Smooth muscle cell (in vitro differentiated cells): ENCODE data around the gene TPRA1. TPM values are rescaled to one million over a fixed set of nuclear protein-coding genes. Genes with fewer than 3 reads are reported as not detected.

Source experiments
- DNase-seq: peaks from one replicate; lab custom pipeline; 2025; ENCODE audit not compliant: unreplicated experiment; lab: John Stamatoyannopoulos, UW
- H2AFZ ChIP-seq: fragments of 200-600 bp; sonication (generic); 2 replicates; pipeline ENCODE4 v1.6.0; 2016; ENCODE audit warnings: antibody characterized with exemption, low read depth, mild to moderate bottlenecking
- H3F3A ChIP-seq: fragments of 200-600 bp; sonication (generic); 2 replicates; pipeline ENCODE4 v1.6.0; 2017; ENCODE audit warnings: antibody characterized with exemption, low read depth
- H3K27ac ChIP-seq: fragments of 200-600 bp; sonication (generic); 2 replicates; pipeline ENCODE4 v1.5.1; 2016; ENCODE audit warnings: low read depth, mild to moderate bottlenecking
- H3K27me3 ChIP-seq: fragments of 200-600 bp; sonication (generic); 2 replicates; pipeline ENCODE4 v1.6.1; 2016; ENCODE audit warnings: low read depth, mild to moderate bottlenecking
- H3K36me3 ChIP-seq: fragments of 200-600 bp; sonication (generic); 2 replicates; pipeline ENCODE4 v1.5.1; 2016; ENCODE audit warnings: low read depth
- H3K4me1 ChIP-seq: fragments of 200-600 bp; sonication (generic); 2 replicates; pipeline ENCODE4 v1.5.1; 2016; ENCODE audit warnings: low read depth
- H3K4me2 ChIP-seq: fragments of 200-600 bp; sonication (generic); 2 replicates; pipeline ENCODE4 v1.6.0; 2016; ENCODE audit warnings: mild to moderate bottlenecking
- H3K4me3 ChIP-seq: fragments of 200-600 bp; sonication (generic); 2 replicates; pipeline ENCODE4 v1.5.1; 2016; ENCODE audit warnings: mild to moderate bottlenecking
- H3K79me2 ChIP-seq: fragments of 200-600 bp; sonication (generic); 2 replicates; pipeline ENCODE4 v1.6.0; 2016; ENCODE audit warnings: low read depth, mild to moderate bottlenecking
- H3K9ac ChIP-seq: fragments of 200-600 bp; sonication (generic); 2 replicates; pipeline ENCODE4 v1.6.0; 2016; ENCODE audit warnings: low read depth
- H3K9me3 ChIP-seq: fragments of 200-600 bp; sonication (generic); replicated peaks from 2 replicates; pipeline ENCODE4 v1.5.1; 2016; ENCODE audit warnings: low read depth
- H4K20me1 ChIP-seq: fragments of 200-600 bp; sonication (generic); 2 replicates; pipeline ENCODE4 v1.6.0; 2016; ENCODE audit warnings: low read depth
- WGBS: methylation state at CpG from one replicate; pipeline ENCODE4 v1.1.7; 2016; ENCODE audit warnings: low lambda C conversion rate; 5-methylcytosine and 5-hydroxymethylcytosine counted together
- polyA plus RNA-seq: library from polyadenylated mRNA; unstranded; fragments of >200 nt; fragmentation: Nextera tagmentation; extraction: Ambion mirVana; gene quantifications from 2 replicates; pipeline ENCODE4 v1.2.1, GENCODE V29; 2016
- total RNA-seq: library from RNA; depleted of rRNA; stranded (reverse); fragments of >200 nt; gene quantifications from 2 replicates; pipeline ENCODE4 v1.2.3, GENCODE V29; 2014
- TF ChIP-seq, protein P1 (sequence below): fragments of 200-600 bp; sonication (generic); IDR thresholded peaks from 2 replicates; pipeline ENCODE4 v1.5.1; 2017; ENCODE audit warnings: borderline replicate concordance, mild to moderate bottlenecking, antibody characterized with exemption; ENCODE audit not compliant: insufficient read depth, poor library complexity, severe bottlenecking

Gene TPRA1
- total and polyA plus RNA-seq, 2 experiments from 2014 or later: 25.9 to 43.5 TPM

DNA sequence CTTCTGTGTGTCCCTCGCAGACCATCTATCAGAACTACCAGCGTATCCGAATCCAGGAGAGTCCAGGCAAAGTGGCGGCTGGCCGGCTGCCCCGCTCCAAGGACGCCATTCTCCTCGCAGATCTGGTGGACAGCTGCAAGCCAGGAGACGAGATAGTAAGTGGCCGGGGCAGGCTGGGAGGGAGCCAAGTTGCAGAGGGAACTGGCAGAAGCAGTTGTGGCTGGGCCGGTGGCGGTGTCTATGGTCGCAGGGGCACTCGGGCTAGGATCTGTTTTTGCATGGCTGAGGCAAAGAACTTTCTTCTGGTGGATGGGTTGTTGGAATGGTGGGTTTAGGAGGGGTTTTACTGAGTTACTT, 17.8 kb upstream of the TPRA1 start:
- Histone ChIP-seq H3K27ac (no peak overlapping the region), H3K4me1 (no peaks in the 10 kb centered on the region), H2AFZ (no peak overlapping the region), H4K20me1 (no peaks in the 10 kb centered on the region), H3K9me3 (no peaks in the 10 kb centered on the region), H3K9ac (no peak overlapping the region), H3K4me3 (no peak overlapping the region), H3K27me3 (no peaks in the 10 kb centered on the region), H3K36me3 (no peaks in the 10 kb centered on the region), H3K4me2 (no peak overlapping the region), H3K79me2 (no peaks in the 10 kb centered on the region), H3F3A (no peaks in the 10 kb centered on the region)
- TF ChIP-seq, protein P1, sequence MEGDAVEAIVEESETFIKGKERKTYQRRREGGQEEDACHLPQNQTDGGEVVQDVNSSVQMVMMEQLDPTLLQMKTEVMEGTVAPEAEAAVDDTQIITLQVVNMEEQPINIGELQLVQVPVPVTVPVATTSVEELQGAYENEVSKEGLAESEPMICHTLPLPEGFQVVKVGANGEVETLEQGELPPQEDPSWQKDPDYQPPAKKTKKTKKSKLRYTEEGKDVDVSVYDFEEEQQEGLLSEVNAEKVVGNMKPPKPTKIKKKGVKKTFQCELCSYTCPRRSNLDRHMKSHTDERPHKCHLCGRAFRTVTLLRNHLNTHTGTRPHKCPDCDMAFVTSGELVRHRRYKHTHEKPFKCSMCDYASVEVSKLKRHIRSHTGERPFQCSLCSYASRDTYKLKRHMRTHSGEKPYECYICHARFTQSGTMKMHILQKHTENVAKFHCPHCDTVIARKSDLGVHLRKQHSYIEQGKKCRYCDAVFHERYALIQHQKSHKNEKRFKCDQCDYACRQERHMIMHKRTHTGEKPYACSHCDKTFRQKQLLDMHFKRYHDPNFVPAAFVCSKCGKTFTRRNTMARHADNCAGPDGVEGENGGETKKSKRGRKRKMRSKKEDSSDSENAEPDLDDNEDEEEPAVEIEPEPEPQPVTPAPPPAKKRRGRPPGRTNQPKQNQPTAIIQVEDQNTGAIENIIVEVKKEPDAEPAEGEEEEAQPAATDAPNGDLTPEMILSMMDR: no peak
- WGBS: 98% methylated on average over 14 of the region's 14 CpGs
- no peak for DNase-seq

GRCh38 chr3:127607675-127608361, 17.3 kb upstream of the TPRA1 start:
- Histone ChIP-seq H3K4me2 (no peak overlapping the region), H3K4me3 (no peak overlapping the region), H3K9me3 (no peaks in the 10 kb centered on the region), H2AFZ (no peak overlapping the region), H3K9ac (no peak overlapping the region), H3F3A (no peaks in the 10 kb centered on the region), H3K79me2 (no peaks in the 10 kb centered on the region), H3K4me1 (no peaks in the 10 kb centered on the region), H3K27me3 (no peaks in the 10 kb centered on the region), H4K20me1 (no peaks in the 10 kb centered on the region), H3K36me3 (no peaks in the 10 kb centered on the region), H3K27ac (no peak overlapping the region)
- no peak for DNase-seq
- 92% methylated on average over 7 of the region's 7 CpGs for WGBS
- TF ChIP-seq, protein P1: no peak

DNA sequence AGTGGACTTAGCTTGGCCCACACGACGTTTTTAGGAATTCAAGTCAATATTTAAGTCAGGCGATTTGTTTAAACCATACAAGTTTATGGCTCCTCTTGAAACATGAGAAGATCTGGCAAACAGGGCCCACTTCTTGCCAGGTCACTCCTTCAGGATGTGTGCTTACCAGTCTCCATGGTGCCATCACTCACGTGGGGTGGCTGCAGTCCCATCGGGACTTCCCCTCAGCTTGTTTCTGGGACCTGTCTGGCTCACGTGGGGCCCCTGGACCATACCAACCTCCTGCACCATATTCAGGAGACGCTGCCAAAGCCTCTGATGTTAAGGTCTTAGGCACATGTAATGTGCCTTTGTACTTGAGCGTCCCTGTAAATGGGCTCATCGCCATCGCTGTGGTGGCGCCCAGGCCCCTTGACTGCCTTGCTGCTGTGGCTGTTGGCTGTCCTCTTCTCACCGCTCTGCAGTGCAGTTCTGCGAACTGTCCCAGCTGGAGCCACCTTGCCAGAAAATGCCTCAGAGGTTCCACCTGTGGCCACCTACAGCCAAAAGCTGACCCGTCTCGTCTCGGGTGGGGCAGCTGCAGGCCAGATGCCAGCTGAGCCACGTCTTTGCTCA, 16.6 kb upstream of the TPRA1 start:
- Histone ChIP-seq H3K79me2 (no peaks in the 10 kb centered on the region), H3K4me1 (no peaks in the 10 kb centered on the region), H3K27me3 (no peaks in the 10 kb centered on the region), H3K9ac (no peak overlapping the region), H4K20me1 (no peaks in the 10 kb centered on the region), H3K9me3 (no peaks in the 10 kb centered on the region), H3K36me3 (no peaks in the 10 kb centered on the region), H3K4me3 (no peak overlapping the region), H2AFZ (no peak overlapping the region), H3F3A (no peaks in the 10 kb centered on the region), H3K27ac (no peak overlapping the region), H3K4me2 (no peak overlapping the region)
- no peak for DNase-seq
- TF ChIP-seq, protein P1: no peak
- WGBS: 96% methylated on average over 17 of the region's 17 CpGs
